Psoas muscle (tissue), 8 donors: Measurements from ENCODE around the gene LCP2. TPM values are rescaled to one million over a fixed set of nuclear protein-coding genes. Genes with fewer than 3 reads are reported as not detected.
A peak's percentile ranks its signal among the peaks of the same experiment; 100 is the strongest.

Experiments used
- ATAC-seq, 4 donors: fragments of 200-7000 bp; cut with Tn5 transposase; one replicate each; pipeline ENCODE4 v1.9.1; 2020; ENCODE audit warnings: moderate library complexity in 3 of 4, mild to moderate bottlenecking in 2 of 4
- DNase-seq, 2 donors: peaks; one replicate each; pipeline ENCODE4 v3.0.0-alpha.2; 2020
- H3K27ac ChIP-seq: fragments of 200-600 bp; one replicate; pipeline ENCODE4 v1.8.0; 2022
- H3K27me3 ChIP-seq, 3 donors: fragments of 200-600 bp in 1 of 3; one replicate each; pipeline versions ENCODE4 v1.6.1 to v1.8.0; 2013 to 2022; ENCODE audit warnings: low read length in 2 of 3, mild to moderate bottlenecking in 2 of 3, moderate library complexity in 1 of 3; ENCODE audit not compliant: insufficient read depth in 3 of 3
- H3K36me3 ChIP-seq, 2 donors: fragments of 200-600 bp in 1 of 2; one replicate each; pipeline versions ENCODE4 v1.6.1 to v1.8.0; 2013 to 2022; ENCODE audit warnings: low read depth in 1 of 2, mild to moderate bottlenecking in 1 of 2, moderate library complexity in 1 of 2; ENCODE audit not compliant: insufficient read depth in 1 of 2
- H3K4me1 ChIP-seq: fragments of 200-600 bp; one replicate; pipeline ENCODE4 v1.8.0; 2022
- H3K4me3 ChIP-seq: fragments of 200-600 bp; one replicate; pipeline ENCODE4 v1.8.0; 2022; ENCODE audit warnings: mild to moderate bottlenecking
- H3K9me3 ChIP-seq: fragments of 200-600 bp; one replicate; pipeline ENCODE4 v1.8.0; 2022
- WGBS, 3 donors: extraction: QIAGEN DNeasy Blood & Tissue Kit; methylation state at CpG; one replicate each; pipeline versions ENCODE4 v1.1.6 to v1.1.7; 2013; 5-methylcytosine and 5-hydroxymethylcytosine counted together
- intact Hi-C, 2 donors: fragments of 100-400 bp; cut with DNase I; formaldehyde crosslinking; loops; one replicate each; pipeline versions ENCODE4 v1.11.0 to v1.14.2; 2022
- long read RNA-seq, 2 donors: library from polyadenylated mRNA; unstranded; transcript quantifications; one replicate each; pipeline ENCODE4 v2.0.0, GENCODE V29; 2021
- polyA plus RNA-seq, 3 donors: library from polyadenylated mRNA; stranded (reverse); fragments of 200-250 nt; gene quantifications; one replicate each; pipeline ENCODE4 v1.2.3, GENCODE V29; 2013
- total RNA-seq, 4 donors: library from RNA; stranded (reverse); fragmentation: NEBNext Ultra II Directional in 2 of 4; extraction: Animal tissue kit (Norgen Biotek cat#: 25700) in 2 of 4; gene quantifications; one replicate each; pipeline versions ENCODE4 v1.2.1 to v1.2.4, GENCODE V29; 2021 to 2023
- TF ChIP-seq, protein P1 (sequence below): fragments of 200-600 bp; IDR thresholded peaks from one replicate; pipeline ENCODE4 v1.8.0; 2022; ENCODE audit warnings: antibody characterized with exemption
- donor health status: healthy with polysubstance abuse.
- donor health status: DM: no; HTN: no; CAD: no; lungs with moderate emphysema.
- donor health status: Bipolar disorder and iron deficiency.
- donor health status: healthy.
- donor health status: DM: yes; HTN: yes; CAD: no.
- donor health status: DM: no; HTN: no; CAD: no.
- donor health status: DM: no; HTN: no; CAD: no.
- donor health status: DM: yes; HTN: yes; CAD: no.

LCP2 gene
- 1 to 10 TPM; 4.2 to 6.0 (median 4.8) TPM for total RNA-seq
- polyA plus RNA-seq, result 1 to 10 TPM in 2 of 3 donors, under 1 TPM in 1; 0.76 to 1.8 (median 1.2) TPM
- long read RNA-seq, donor 1, result 0 reads
- long read RNA-seq, donor 2, partial matches to known transcripts, result 1 of 2 reads
- long read RNA-seq, donor 2, other reads (novel, unspliced or antisense), result 0 of 2 reads

GRCh38 chr5:170297589-170298462 is at the start of gene LCP2:
TSS of gene LCP2 (minus strand) at chr5:170297777. CDS start at chr5:170297611, 166 bp downstream.
- WGBS, 3 donors, result 65 to 71% (median 65%) methylated on average over 10 of the region's 10 CpGs
- DNase-seq (no peak), ATAC-seq (peak in 1 of 4 donors; percentile 42)
- Histone ChIP-seq H3K36me3 (no peaks in the 10 kb centered on the region), H3K4me1 (no peaks in the 10 kb centered on the region), H3K9me3 (no peaks in the 10 kb centered on the region), H3K4me3 (peak within 1 kb of the TSS; percentile 60), H3K27ac (peak within 1 kb of the TSS; percentile 72), H3K27me3 (no peaks in the 10 kb centered on the region)
- intact Hi-C loops, result no loop called here
- TF ChIP-seq, protein P1, sequence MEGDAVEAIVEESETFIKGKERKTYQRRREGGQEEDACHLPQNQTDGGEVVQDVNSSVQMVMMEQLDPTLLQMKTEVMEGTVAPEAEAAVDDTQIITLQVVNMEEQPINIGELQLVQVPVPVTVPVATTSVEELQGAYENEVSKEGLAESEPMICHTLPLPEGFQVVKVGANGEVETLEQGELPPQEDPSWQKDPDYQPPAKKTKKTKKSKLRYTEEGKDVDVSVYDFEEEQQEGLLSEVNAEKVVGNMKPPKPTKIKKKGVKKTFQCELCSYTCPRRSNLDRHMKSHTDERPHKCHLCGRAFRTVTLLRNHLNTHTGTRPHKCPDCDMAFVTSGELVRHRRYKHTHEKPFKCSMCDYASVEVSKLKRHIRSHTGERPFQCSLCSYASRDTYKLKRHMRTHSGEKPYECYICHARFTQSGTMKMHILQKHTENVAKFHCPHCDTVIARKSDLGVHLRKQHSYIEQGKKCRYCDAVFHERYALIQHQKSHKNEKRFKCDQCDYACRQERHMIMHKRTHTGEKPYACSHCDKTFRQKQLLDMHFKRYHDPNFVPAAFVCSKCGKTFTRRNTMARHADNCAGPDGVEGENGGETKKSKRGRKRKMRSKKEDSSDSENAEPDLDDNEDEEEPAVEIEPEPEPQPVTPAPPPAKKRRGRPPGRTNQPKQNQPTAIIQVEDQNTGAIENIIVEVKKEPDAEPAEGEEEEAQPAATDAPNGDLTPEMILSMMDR, result no peak

DNA sequence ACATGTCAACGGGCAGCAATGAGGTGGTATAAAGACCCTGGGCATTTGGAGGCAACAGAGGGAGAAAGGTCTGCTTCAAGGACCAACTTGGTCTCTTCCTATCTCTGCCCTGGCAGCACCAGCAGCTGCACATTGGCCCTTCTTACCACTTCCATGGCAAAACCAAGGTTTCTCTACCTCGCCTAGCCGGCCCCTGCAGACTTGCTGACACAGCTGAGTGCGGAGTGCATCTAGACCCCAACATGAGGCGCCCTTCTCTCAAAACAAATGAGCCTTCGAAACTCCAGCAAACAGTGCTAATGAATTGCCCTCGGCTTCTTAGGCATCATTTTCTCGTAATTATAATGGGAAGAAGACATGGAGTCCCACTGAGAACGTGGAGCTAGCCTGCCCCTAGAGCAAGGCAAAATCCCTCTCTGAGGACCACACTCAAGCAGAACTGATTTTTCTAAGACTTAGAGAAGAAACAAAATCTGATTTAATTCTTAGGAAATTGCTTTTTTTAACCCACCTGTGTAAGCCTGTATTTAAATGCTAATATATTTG is 49.5 kb upstream of the LCP2 start:
- DNase-seq (no peak), ATAC-seq (no peak)
- Histone ChIP-seq H3K27ac (no peak overlapping the region), H3K27me3 (peaks cover 0 to 4% (median 3%) of the 10 kb centered on the region in 3 donors), H3K9me3 (no peaks in the 10 kb centered on the region), H3K36me3 (no peaks in the 10 kb centered on the region), H3K4me1 (no peaks in the 10 kb centered on the region), H3K4me3 (no peak overlapping the region)
- intact Hi-C loops, result no loop called here
- WGBS, 3 donors, result 88 to 90% (median 89%) methylated on average over 9 of the region's 9 CpGs
- TF ChIP-seq, protein P1, result no peak

DNA sequence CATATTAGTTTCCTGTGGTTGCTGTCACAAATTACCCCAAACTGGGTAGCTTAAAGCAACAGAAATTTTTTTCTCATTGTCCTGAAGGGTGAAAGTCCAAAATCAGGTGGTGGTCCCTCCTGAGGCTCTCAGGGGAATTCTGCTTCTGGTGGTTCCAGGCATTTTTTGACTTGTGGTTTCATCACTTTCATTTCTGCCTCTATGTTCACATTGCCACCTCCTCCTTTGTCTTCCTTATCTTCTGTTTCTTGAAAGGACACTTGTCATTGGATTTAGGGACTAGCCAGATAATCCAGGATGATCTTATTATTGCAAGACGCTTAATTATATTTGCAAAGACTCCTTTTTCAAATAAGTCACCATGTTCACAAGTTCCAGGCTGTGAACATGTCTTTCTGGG is 48.4 kb upstream of the LCP2 start:
- no peaks in the 10 kb centered on the region for H3K36me3 ChIP-seq
- intact Hi-C loops, result no loop called here
- no peak overlapping the region for H3K27ac ChIP-seq
- TF ChIP-seq, protein P1, result no peak
- H3K4me1 ChIP-seq, result no peaks in the 10 kb centered on the region
- WGBS, 3 donors, result 93 to 98% (median 98%) methylated on average over 1 of the region's 1 CpG
- H3K4me3 ChIP-seq, result no peak overlapping the region
- DNase-seq (no peak), ATAC-seq (no peak)
- peaks cover 0 to 4% (median 3%) of the 10 kb centered on the region in 3 donors for H3K27me3 ChIP-seq
- no peaks in the 10 kb centered on the region for H3K9me3 ChIP-seq

DNA sequence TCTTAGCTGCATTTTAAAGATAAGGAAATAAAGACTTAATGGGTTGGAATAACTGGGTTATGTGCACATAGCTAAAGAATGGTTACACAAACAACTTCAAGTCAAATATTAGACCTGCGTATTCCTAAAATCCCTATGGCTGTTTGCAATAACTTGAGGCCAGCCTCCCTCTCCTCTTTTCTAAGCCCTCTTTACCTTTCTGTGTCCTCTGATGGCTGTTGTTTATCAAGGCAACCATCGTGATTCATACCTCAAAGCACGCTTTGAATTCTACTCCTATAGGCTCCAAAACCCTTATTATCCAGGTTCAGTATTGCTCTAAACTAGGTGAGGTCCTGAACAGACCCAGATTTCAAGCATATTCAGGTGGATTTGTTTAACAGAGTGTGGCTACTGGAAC is 45.6 kb upstream of the LCP2 start:
- Histone ChIP-seq H3K27me3 (peaks cover 0 to 4% (median 0%) of the 10 kb centered on the region in 3 donors), H3K9me3 (no peaks in the 10 kb centered on the region), H3K4me3 (no peak overlapping the region), H3K36me3 (no peaks in the 10 kb centered on the region), H3K27ac (no peak overlapping the region), H3K4me1 (no peaks in the 10 kb centered on the region)
- WGBS, 3 donors, result 93 to 99% (median 94%) methylated on average over 3 of the region's 3 CpGs
- TF ChIP-seq, protein P1, result no peak
- ATAC-seq (no peak), DNase-seq (no peak)
- intact Hi-C loops, result no loop called here
